PC-9 (cell line): ENCODE data around the gene BRD4.

Source experiments
- CTCF ChIP-seq: fragments of 200-600 bp; sonication (generic); conservative IDR thresholded peaks from 2 replicates; pipeline ENCODE4 v1.6.1; 2017; ENCODE audit warnings: mixed run types, antibody characterized with exemption, mild to moderate bottlenecking, moderate library complexity
- EZH2 ChIP-seq: fragments of 200-600 bp; sonication (generic); IDR thresholded peaks from 2 replicates; pipeline ENCODE4 v1.8.0; 2017; ENCODE audit warnings: antibody characterized with exemption, low read depth

GRCh38 chr19:15287496-15287895, 44.8 kb downstream of the BRD4 start:
- TF ChIP-seq CTCF (no peak), EZH2 (no peak)
